Measurements from ENCODE around the gene NLK.

Gene NLK

GRCh38 chr17:28100251-28100650, 57.8 kb downstream of the NLK start:
- TF ChIP-seq, protein P1, sequence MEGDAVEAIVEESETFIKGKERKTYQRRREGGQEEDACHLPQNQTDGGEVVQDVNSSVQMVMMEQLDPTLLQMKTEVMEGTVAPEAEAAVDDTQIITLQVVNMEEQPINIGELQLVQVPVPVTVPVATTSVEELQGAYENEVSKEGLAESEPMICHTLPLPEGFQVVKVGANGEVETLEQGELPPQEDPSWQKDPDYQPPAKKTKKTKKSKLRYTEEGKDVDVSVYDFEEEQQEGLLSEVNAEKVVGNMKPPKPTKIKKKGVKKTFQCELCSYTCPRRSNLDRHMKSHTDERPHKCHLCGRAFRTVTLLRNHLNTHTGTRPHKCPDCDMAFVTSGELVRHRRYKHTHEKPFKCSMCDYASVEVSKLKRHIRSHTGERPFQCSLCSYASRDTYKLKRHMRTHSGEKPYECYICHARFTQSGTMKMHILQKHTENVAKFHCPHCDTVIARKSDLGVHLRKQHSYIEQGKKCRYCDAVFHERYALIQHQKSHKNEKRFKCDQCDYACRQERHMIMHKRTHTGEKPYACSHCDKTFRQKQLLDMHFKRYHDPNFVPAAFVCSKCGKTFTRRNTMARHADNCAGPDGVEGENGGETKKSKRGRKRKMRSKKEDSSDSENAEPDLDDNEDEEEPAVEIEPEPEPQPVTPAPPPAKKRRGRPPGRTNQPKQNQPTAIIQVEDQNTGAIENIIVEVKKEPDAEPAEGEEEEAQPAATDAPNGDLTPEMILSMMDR (IDR thresholded peaks at IDR 0.05; ENCODE audit: low read depth, low read length, missing control alignments) = no peak
- in situ Hi-C loops (cut with HindIII; ENCODE audit: low sequenced_read_pairs) = no loop called here
- no peak overlapping the region for H3K4me3 ChIP-seq (ENCODE audit: low read depth, low read length)
- DNase-seq (ENCODE audit: low read depth) = no peak

DNA sequence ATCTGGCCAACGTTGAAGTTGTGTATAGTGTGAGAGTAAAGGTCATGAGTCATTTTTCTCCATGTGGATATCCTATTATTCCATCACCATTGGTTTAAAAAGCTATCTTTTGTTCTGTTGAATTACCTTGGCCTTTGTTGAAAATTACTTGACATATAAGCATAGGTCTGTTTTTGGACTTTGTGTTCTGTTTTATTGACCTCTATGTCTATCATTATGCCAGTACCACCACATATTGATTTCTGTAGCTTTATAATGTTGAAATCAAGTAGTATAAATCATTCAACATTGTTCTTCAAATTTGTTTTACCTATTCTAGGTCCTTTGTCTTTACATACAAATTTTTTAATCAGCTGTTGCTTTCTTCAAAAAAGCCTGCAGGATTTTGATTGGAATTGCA, 58.5 kb downstream of the NLK start:
- no peak for DNase-seq (ENCODE audit: low read depth)
- in situ Hi-C loops (cut with HindIII; ENCODE audit: low sequenced_read_pairs) = no loop called here
- TF ChIP-seq, protein P1 (IDR thresholded peaks at IDR 0.05; ENCODE audit: low read depth, low read length, missing control alignments) = no peak

GRCh38 chr17:28101919-28102318, 59.4 kb downstream of the NLK start:
- no peak for DNase-seq (ENCODE audit: low read depth)
- in situ Hi-C loops (cut with HindIII; ENCODE audit: low sequenced_read_pairs) = no loop called here
- TF ChIP-seq, protein P1 (IDR thresholded peaks at IDR 0.05; ENCODE audit: low read depth, low read length, missing control alignments) = no peak
- H3K4me3 ChIP-seq (ENCODE audit: low read depth, low read length) = no peak overlapping the region

More for the DNA sequence above, 58.5 kb downstream of the NLK start:
- H3K4me3 ChIP-seq (ENCODE audit: low read depth, low read length) = no peak overlapping the region

- TF ChIP-seq, protein P1 (IDR thresholded peaks at IDR 0.05; ENCODE audit: low read depth, low read length, missing control alignments) = no peak
- no peak overlapping the region for H3K4me3 ChIP-seq (ENCODE audit: low read depth, low read length)
- in situ Hi-C loops (cut with HindIII; ENCODE audit: low sequenced_read_pairs) = no loop called here
- no peak for DNase-seq (ENCODE audit: low read depth)
Measured at GRCh38 chr17:28105501-28105900, 63.0 kb downstream of the NLK start.

- in situ Hi-C loops (cut with HindIII; ENCODE audit: low sequenced_read_pairs) = no loop called here
- H3K4me3 ChIP-seq (ENCODE audit: low read depth, low read length) = no peak overlapping the region
- no peak for DNase-seq (ENCODE audit: low read depth)
- TF ChIP-seq, protein P1 (IDR thresholded peaks at IDR 0.05; ENCODE audit: low read depth, low read length, missing control alignments) = no peak
Measured at GRCh38 chr17:28110184-28110583, 67.7 kb downstream of the NLK start.

DNA sequence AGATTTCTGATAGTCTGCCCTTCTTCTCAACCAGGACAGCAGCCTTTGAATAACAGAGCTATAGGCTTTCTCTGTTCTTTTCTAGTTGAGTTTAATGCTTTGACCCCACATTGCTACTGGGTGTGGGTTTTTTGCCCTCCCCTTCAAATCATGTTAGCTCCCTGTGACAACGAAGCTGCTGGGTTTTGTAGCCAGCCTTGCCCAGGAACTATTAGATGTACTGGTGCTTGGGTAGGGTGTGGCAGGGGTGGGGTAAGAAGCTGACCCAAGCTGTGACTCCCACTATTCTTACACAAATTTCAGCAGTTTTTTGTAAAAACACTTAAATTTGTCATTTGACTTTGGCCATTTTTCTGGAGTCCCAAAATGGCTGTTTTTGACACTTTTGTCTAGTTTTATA, 69.7 kb downstream of the NLK start:
- DNase-seq (ENCODE audit: low read depth) = no peak
- in situ Hi-C loops (cut with HindIII; ENCODE audit: low sequenced_read_pairs) = no loop called here
- TF ChIP-seq, protein P1 (IDR thresholded peaks at IDR 0.05; ENCODE audit: low read depth, low read length, missing control alignments) = no peak

GRCh38 chr17:28112606-28113005, 70.1 kb downstream of the NLK start:
- in situ Hi-C loops (cut with HindIII; ENCODE audit: low sequenced_read_pairs) = no loop called here
- no peak for DNase-seq (ENCODE audit: low read depth)
- TF ChIP-seq, protein P1 (IDR thresholded peaks at IDR 0.05; ENCODE audit: low read depth, low read length, missing control alignments) = no peak
- H3K4me3 ChIP-seq (ENCODE audit: low read depth, low read length) = no peak overlapping the region

More for the DNA sequence above, 69.7 kb downstream of the NLK start:
- H3K4me3 ChIP-seq (ENCODE audit: low read depth, low read length) = no peak overlapping the region
